GM21529 (cell line): Measurements from ENCODE around the gene ATP10A.

Experiments used
- ATAC-seq: cut with Tn5 transposase; IDR thresholded peaks from one replicate; pipeline ENCODE4 v1.9.1; 2021; ENCODE audit not compliant: unreplicated experiment

Gene ATP10A

GRCh38 chr15:25727116-25727515 lies 136.0 kb downstream of the ATP10A start:
- no peak for ATAC-seq

GRCh38 chr15:25725758-25726157 lies 137.4 kb downstream of the ATP10A start:
- ATAC-seq = no peak

GRCh38 chr15:25724899-25725298 lies 138.2 kb downstream of the ATP10A start:
- ATAC-seq = no peak

- ATAC-seq = no peak
Observed at GRCh38 chr15:25721605-25721955, 141.5 kb downstream of the ATP10A start.

- ATAC-seq = no peak
Observed at GRCh38 chr15:25719101-25719985, 143.8 kb downstream of the ATP10A start.

GRCh38 chr15:25718597-25718996 lies 144.5 kb downstream of the ATP10A start:
- no peak for ATAC-seq

GRCh38 chr15:25718169-25718536 lies 145.0 kb downstream of the ATP10A start:
- ATAC-seq = no peak

GRCh38 chr15:25717457-25718168 lies 145.5 kb downstream of the ATP10A start:
- ATAC-seq = no peak

- no peak for ATAC-seq
Observed at GRCh38 chr15:25717127-25717456, 146.0 kb downstream of the ATP10A start.

- no peak for ATAC-seq
Observed at GRCh38 chr15:25716414-25717126, 146.6 kb downstream of the ATP10A start.

GRCh38 chr15:25715536-25716413 lies 147.4 kb downstream of the ATP10A start:
- ATAC-seq = no peak

- no peak for ATAC-seq
Observed at GRCh38 chr15:25714538-25714840, 148.6 kb downstream of the ATP10A start.

- ATAC-seq = no peak
Observed at GRCh38 chr15:25713736-25714537, 149.2 kb downstream of the ATP10A start.

GRCh38 chr15:25712961-25713355 lies 150.2 kb downstream of the ATP10A start:
- ATAC-seq = no peak

- no peak for ATAC-seq
Observed at GRCh38 chr15:25712192-25712960, 150.8 kb downstream of the ATP10A start.

- no peak for ATAC-seq
Observed at GRCh38 chr15:25711691-25712090, 151.4 kb downstream of the ATP10A start.

- no peak for ATAC-seq
Observed at GRCh38 chr15:25711164-25711563, 152.0 kb downstream of the ATP10A start.

GRCh38 chr15:25710184-25710583 lies 152.9 kb downstream of the ATP10A start:
- no peak for ATAC-seq

- ATAC-seq = no peak
Observed at GRCh38 chr15:25709437-25710159, 153.5 kb downstream of the ATP10A start.
